HT-29 (cell line): Measurements from ENCODE around the gene ADARB2. TPM values are rescaled to one million over a fixed set of nuclear protein-coding genes. Genes with fewer than 3 reads are reported as not detected.

Experiments
- DNase-seq: peaks from one replicate; pipeline ENCODE4 v3.0.0-alpha.2; 2015; ENCODE audit warnings: low spot score
- total RNA-seq: library from RNA; depleted of rRNA; stranded (reverse); fragments of >200 nt; shearing (Covaris generic); gene quantifications from 2 replicates; pipeline ENCODE4 v1.2.3, GENCODE V29; 2014

The ADARB2 gene
- total RNA-seq, 1 experiment from 2014 or later, result not detected

DNA sequence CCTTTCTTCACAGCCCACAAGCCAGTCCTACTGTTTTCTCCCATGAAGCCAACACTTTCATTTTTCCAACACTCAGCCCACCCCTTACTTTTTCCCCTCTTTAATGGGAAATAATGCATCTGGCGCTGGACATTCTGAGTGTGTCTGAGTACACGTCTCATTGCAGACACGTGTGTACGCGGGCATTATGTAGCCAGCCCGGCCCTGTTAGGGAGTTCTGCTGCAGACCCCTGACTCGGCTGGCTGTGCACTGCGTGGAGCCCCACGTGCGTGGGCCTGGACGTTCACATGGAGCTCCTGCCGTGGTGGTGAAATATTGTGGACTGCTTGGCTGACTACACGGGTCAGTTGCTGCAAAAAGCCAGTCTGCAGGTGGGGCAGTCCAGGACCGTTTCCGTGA lies 233.0 kb downstream of the ADARB2 start:
- no peak for DNase-seq

- no peak for DNase-seq
Measured at GRCh38 chr10:1502451-1502850, 234.9 kb downstream of the ADARB2 start.

- DNase-seq, result no peak
Measured at GRCh38 chr10:1499359-1499957, 237.9 kb downstream of the ADARB2 start.

GRCh38 chr10:1498746-1499358 lies 238.5 kb downstream of the ADARB2 start:
- DNase-seq, result no peak

GRCh38 chr10:1495915-1496517 lies 241.3 kb downstream of the ADARB2 start:
- DNase-seq, result no peak

GRCh38 chr10:1492641-1493040 lies 244.7 kb downstream of the ADARB2 start:
- no peak for DNase-seq

DNA sequence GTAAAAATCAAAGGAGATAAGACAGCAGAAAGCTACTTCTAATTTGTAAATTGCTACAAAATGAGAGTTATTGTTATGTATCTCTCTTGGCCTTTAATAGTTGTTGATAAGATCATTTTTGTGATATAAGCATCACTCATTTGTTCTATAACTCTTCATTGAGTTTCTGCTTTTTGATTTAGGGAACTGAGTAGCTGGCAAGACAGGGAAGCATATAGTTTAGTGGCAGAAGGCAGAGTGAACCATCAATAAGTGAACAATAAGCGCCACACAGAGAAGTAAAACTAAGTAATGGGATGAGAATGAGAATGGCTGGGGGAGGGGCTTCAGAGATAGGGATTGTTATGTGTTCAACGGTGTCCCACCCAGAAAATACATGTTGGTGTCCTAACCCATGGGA lies 245.4 kb downstream of the ADARB2 start:
- no peak for DNase-seq

DNA sequence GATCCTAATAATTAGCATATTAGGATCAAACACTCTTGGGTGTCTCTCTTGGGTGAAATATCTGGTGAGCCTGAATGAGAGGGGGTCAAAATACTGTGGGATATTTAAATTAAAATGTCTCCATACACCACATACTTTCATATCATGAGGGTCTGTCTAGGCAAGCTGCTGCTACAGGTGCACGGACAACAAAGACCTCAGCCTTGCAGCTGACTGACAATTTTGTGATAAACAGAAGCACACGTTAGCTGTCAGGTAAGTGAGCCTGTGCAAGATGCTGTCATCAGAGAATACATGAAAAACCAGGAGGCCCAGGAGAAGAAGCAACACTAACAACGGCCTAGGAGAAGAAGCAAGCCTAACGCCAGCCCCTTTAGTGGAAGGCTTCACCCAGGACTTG lies 247.5 kb downstream of the ADARB2 start:
- DNase-seq, result no peak

- DNase-seq, result no peak
Measured at GRCh38 chr10:1488970-1489548, 248.3 kb downstream of the ADARB2 start.

- no peak for DNase-seq
Measured at GRCh38 chr10:1486841-1487687, 250.3 kb downstream of the ADARB2 start.

DNA sequence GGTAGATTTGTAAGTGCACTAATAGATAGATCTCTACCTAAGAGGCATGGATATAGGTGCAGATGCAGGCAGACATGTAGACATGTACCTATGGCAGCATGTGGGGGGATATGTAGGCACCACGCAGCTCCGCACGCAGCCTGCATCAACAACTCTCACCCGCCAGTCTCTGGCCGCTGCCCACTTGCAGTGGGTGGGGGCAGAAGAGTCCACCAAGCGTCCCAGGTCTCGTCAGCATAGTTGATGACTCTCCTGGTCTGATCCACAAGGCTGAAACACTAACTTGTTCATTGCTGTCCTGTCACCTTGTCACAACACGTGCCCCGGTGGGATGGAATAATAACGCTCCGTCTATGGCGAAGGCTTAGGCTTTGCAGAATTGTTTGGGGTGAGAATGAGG lies 252.0 kb downstream of the ADARB2 start:
- no peak for DNase-seq

DNA sequence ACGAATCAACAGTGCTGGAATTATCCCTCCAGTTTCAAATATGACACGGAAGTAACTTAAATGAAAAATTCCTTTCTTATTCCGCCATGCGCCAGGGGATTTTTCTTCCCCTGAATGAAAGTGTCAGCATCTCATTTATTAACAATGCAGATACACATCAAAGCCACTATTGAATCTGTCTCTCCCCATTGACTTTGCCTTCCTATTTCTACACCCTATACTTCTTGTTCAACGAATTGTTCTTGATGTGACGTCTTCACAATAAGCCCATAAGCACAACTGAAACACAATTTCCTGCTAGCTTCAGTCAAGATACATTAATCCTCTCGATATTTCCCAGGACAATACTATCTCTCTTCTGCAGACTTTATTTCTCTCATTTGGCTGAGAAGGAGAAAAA lies 253.5 kb downstream of the ADARB2 start:
- DNase-seq, result no peak

GRCh38 chr10:1483246-1483645 lies 254.1 kb downstream of the ADARB2 start:
- DNase-seq, result no peak

- DNase-seq, result no peak
Measured at GRCh38 chr10:1477578-1477977, 259.7 kb downstream of the ADARB2 start.

DNA sequence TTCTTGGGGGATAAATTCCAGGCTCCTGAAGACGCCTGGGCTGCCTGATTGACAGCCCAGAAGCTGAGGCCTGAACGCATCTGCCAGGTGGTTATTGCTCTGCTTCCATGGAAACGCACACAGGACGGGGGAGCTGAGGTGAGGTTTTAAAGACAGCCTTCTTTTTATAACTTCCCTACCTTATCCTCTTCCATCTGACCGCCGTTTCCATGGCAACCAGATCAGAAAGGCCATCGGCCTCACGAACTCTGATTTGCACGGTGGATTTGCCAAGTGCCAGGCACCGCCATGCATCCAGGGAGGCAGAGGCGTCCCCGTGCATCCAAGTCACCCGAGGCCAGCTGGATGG lies 260.9 kb downstream of the ADARB2 start:
- DNase-seq, result no peak

- no peak for DNase-seq
Measured at GRCh38 chr10:1475771-1476454, 261.4 kb downstream of the ADARB2 start.

DNA sequence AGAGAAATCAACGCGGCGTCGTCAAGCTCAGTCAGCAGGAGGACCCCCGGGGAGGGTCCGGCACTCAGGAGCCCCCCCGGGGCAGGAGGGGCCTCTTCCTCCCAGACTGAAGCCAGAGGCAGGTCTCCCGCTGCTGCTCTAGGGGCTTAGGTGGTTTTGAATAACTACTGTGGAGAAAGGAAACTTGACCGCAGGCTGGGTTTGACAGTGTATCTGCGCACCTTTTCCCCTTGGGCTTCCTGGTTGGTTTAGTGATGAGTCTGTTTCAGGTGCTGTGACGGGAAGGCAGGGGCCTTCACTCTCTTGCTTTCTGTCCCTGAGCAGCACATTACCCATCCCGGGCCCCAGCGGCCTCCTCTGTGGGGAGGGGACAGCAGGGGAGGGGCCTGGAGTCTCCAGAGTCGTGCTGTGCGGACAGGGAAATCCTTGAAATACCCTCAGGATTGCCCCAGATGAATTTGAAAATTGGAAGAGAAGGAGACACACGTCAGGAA lies 262.2 kb downstream of the ADARB2 start:
- no peak for DNase-seq

GRCh38 chr10:1474376-1475097 lies 262.8 kb downstream of the ADARB2 start:
- DNase-seq, result no peak

GRCh38 chr10:1473874-1474273 lies 263.5 kb downstream of the ADARB2 start:
- no peak for DNase-seq

- no peak for DNase-seq
Measured at GRCh38 chr10:1472178-1472958, 265.0 kb downstream of the ADARB2 start.
